Omental fat pad (tissue), 4 donors: ENCODE results near the gene ARHGAP45. TPM values are rescaled to one million over a fixed set of nuclear protein-coding genes. Genes with fewer than 3 reads are reported as not detected.

ENCODE experiments used
- ATAC-seq: fragments of 150-250 bp; one replicate; pipeline ENCODE4 v1.9.1; 2016; ENCODE audit warnings: mild to moderate bottlenecking, moderate library complexity; ENCODE audit not compliant: low FRiP score
- DNase-seq: peaks from one replicate; pipeline ENCODE4 v3.0.0-alpha.2; 2019; ENCODE audit warnings: low spot score
- total RNA-seq, 4 donors: library from RNA; depleted of rRNA; stranded (reverse); fragments of >200 nt; gene quantifications; one replicate each; pipeline ENCODE4 v1.1.0, GENCODE V29; 2016
- TF ChIP-seq, protein P1 (sequence below), 3 donors: fragments of 450-650 bp; IDR thresholded peaks; one replicate each; pipeline ENCODE4 v1.5.1; 2016 to 2017; ENCODE audit warnings: antibody characterized with exemption in 3 of 3, mild to moderate bottlenecking in 3 of 3, moderate library complexity in 2 of 3

ARHGAP45 gene
- total RNA-seq, 4 donors from 2014 or later = 21.4 to 97.6 (median 36.3) TPM

GRCh38 chr19:1073063-1073955 lies 6.3 kb downstream of the ARHGAP45 start:
- DNase-seq = no peak
- TF ChIP-seq, protein P1, sequence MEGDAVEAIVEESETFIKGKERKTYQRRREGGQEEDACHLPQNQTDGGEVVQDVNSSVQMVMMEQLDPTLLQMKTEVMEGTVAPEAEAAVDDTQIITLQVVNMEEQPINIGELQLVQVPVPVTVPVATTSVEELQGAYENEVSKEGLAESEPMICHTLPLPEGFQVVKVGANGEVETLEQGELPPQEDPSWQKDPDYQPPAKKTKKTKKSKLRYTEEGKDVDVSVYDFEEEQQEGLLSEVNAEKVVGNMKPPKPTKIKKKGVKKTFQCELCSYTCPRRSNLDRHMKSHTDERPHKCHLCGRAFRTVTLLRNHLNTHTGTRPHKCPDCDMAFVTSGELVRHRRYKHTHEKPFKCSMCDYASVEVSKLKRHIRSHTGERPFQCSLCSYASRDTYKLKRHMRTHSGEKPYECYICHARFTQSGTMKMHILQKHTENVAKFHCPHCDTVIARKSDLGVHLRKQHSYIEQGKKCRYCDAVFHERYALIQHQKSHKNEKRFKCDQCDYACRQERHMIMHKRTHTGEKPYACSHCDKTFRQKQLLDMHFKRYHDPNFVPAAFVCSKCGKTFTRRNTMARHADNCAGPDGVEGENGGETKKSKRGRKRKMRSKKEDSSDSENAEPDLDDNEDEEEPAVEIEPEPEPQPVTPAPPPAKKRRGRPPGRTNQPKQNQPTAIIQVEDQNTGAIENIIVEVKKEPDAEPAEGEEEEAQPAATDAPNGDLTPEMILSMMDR (IDR thresholded peaks at IDR 0.05) = no peak
- no peak for ATAC-seq

DNA sequence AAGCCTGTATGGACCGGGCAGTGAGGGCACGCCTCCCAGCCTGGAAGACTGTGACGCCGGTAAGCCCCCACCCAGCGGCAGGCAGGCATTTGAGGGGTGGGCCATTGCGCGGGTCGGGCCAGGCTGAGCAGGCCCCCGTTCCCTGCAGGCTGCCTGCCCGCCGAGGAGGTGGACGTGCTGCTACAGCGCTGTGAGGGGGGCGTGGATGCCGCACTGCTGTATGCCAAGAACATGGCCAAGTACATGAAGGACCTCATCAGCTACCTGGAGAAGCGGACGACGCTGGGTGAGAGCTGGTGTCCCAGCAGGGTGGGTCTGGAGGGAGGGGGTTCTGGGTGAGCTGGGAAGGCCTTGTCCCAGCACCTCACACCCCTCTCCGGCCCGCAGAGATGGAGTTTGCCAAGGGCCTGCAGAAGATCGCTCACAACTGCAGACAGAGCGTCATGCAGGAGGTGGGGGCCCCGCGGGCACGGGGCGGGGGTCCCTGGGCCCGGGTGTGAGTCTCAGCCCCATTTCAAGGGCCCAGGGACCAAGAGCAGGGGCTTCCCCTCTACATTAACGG lies 7.1 kb downstream of the ARHGAP45 start:
- TF ChIP-seq, protein P1 (IDR thresholded peaks at IDR 0.05) = no peak
- DNase-seq = no peak
- ATAC-seq = peak; percentile 1

- peak; percentile 24 for ATAC-seq
- TF ChIP-seq, protein P1 (IDR thresholded peaks at IDR 0.05) = no peak
- DNase-seq = peak; percentile 90
Observed at GRCh38 chr19:1074544-1075283, 7.7 kb downstream of the ARHGAP45 start.

DNA sequence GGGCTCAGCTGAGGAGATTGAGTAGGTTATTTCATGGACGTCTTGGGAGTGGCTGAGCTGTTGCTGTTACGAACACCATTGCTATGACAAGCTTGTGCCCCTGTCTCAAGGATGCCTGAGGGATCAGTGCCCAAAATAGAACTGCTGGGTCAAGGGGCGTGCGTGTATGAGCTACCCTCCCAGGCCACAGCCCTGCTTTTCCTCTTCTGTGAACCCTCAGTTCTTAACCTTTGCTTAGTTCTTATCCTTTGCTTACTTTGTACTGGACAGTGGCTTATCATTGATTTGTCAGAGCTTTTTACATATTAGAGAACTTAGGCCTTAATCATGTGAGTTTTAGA lies 9.0 kb downstream of the ARHGAP45 start:
- ATAC-seq (no peak), DNase-seq (no peak)
- TF ChIP-seq, protein P1 (IDR thresholded peaks at IDR 0.05) = no peak

DNA sequence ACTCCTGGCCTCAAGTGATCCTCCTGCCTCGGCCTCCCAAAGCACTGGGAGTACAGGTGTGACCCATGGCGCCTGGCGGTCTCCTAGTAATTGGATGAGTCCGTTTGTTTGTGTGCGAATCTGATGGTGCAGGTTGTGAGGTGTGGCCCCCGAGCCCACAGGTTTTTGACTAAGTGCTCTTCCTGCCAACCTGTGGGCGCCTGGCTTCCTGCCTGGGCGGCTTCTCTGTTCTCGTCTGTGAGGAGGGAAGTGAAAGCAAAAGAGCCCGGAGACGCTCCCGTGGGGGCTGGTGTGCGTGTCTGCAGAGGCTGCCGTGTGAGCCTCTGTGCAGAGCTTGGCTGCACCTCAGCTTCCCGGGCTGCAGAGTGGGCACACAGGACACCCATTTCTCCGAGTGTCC lies 10.0 kb downstream of the ARHGAP45 start:
- no peak for ATAC-seq
- TF ChIP-seq, protein P1 (IDR thresholded peaks at IDR 0.05) = no peak
- DNase-seq = no peak

- DNase-seq = no peak
- ATAC-seq = no peak
- TF ChIP-seq, protein P1 (IDR thresholded peaks at IDR 0.05) = no peak
Observed at GRCh38 chr19:1079566-1080111, 12.7 kb downstream of the ARHGAP45 start.
